Stimulated activated CD4-positive, alpha-beta T cell treated with anti-CD3 and anti-CD28 coated beads, Interleukin-12 subunit alpha, Interleukin-12 subunit beta, amount 100 ng/mL, for 48 hours (primary cell): ENCODE measurements around the gene UVRAG.

Experiments used
- DNase-seq, 3 donors: peaks; one replicate each; pipeline ENCODE4 v3.0.0-alpha.2; 2020; ENCODE audit warnings: low read depth in 2 of 3, low spot score in 1 of 3

The UVRAG gene

DNA sequence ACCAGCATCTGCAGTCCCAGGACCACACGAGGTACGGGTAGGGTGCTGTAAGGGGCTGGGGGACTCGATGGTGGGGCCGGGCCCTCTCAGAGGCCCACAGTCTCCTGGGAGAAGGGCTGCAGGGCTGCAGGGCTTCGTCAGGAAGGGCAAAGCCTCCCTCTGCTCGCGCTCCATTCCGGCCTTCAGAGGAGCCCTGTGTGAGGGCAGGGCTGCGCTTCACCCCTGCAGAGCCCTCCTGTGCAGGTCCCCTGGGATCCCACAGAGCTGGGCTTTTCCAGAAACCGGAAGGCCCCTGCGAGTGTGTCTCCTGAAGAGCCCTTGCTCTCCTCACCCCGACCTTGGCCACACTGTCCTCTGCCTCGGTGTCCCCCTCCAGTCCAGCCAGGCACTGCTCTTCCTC is 364.1 kb downstream of the UVRAG start:
- DNase-seq = no peak

DNA sequence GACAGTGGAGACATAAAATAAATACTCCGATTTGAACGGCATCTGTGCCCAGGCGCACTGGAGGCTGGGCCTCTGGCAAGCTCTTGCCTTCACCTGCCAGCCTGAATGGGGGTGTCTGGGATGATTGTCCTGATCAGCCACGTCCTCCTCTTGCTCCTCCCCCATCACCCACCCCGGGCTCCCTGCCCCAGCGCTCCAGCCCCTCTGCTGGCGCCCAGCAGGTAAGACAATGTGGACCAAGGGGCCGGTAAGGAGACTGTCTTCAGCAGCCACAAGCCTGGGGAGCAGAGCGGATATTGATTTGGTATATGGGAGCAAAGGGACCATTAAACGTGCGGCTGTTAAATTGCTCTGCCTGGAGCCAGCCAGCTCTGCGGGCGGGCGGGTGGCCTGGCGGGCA is 366.4 kb downstream of the UVRAG start:
- no peak for DNase-seq

DNA sequence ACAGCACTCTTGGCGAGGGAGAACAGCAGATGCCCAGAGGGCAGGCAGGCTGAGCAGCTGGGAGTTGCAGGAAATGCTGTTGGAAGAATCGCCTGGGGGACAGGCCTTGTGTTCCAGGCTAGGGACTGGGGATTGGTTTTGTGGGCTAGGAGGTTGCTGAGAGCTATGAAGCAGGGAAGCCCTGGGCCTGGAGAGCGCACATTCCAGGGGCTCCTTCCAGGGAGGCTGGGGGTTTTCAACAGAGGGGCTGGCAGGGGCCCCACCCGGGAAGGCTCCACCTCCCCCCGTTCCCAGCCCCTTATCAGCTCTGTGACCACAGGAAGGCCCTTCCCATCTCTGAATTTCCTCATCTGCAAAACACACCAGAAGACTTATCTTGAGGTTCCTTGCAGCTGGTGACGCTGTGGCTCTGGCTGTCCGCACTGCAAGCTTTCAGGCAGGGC is 369.6 kb downstream of the UVRAG start:
- no peak for DNase-seq

DNA sequence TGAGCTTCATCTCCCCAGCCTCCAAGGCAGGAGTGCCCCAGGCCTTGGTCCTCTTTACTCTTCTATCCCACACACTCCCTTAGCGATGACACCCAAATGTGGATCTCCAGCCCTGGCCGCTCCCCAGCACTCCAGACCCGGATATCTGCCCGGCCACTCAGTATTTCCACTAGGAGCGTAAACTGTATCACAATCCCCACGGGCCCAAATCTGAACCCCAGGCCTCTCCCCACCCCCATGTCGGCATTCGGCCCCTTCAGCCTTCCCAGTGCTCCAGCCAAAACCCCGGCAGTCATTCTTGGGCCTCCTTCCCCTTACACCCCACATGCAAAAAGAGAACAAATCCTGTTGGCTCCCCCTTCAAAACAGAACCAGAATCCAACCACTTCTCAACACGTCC is 370.5 kb downstream of the UVRAG start:
- DNase-seq = no peak

- no peak for DNase-seq
These were observed 371.0 kb downstream of the UVRAG start for GRCh38 chr11:76185931-76186401.

- no peak for DNase-seq
These were observed 371.8 kb downstream of the UVRAG start for GRCh38 chr11:76186776-76187279.

GRCh38 chr11:76188873-76189272 is 373.9 kb downstream of the UVRAG start:
- DNase-seq = no peak

- DNase-seq = no peak
These were observed 374.7 kb downstream of the UVRAG start for GRCh38 chr11:76189682-76190081.

GRCh38 chr11:76190376-76190775 is 375.4 kb downstream of the UVRAG start:
- DNase-seq = no peak
